Kidney epithelial cell (primary cell): ENCODE results near the gene PLAU. TPM values are rescaled to one million over a fixed set of nuclear protein-coding genes. Genes with fewer than 3 reads are reported as not detected.

Experiments
- DNase-seq: peaks from one replicate; pipeline ENCODE4 v3.0.0-alpha.2; 2010; ENCODE audit warnings: low read depth
- H3K27me3 ChIP-seq: 2 replicates; pipeline ENCODE4 v1.6.0; 2011; ENCODE audit warnings: low read length; ENCODE audit not compliant: control insufficient read depth, insufficient read depth
- H3K36me3 ChIP-seq: 2 replicates; pipeline ENCODE4 v1.5.1; 2011; ENCODE audit warnings: low read length; ENCODE audit not compliant: control insufficient read depth, insufficient read depth
- H3K4me3 ChIP-seq: 2 replicates; pipeline ENCODE4 v1.5.1; 2011; ENCODE audit warnings: low read depth, mild to moderate bottlenecking, control low read depth, low read length
- CTCF ChIP-seq: IDR thresholded peaks from 2 replicates; pipeline ENCODE4 v1.5.1; 2011; ENCODE audit warnings: mild to moderate bottlenecking, moderate library complexity, low read length, control low read depth, inconsistent platforms; ENCODE audit not compliant: insufficient read depth, poor library complexity, severe bottlenecking
- total RNA-seq: library from RNA; depleted of rRNA; stranded (reverse); fragments of >200 nt; gene quantifications from 2 replicates; pipeline ENCODE4 v1.2.3, GENCODE V29; 2015

Gene PLAU
- total RNA-seq, 1 donor from 2014 or later = 709 TPM

- Histone ChIP-seq H3K27me3 (no peaks in the 10 kb centered on the region), H3K4me3 (no peak overlapping the region), H3K36me3 (no peaks in the 10 kb centered on the region)
- TF ChIP-seq CTCF = no peak
- DNase-seq = no peak
Measured at GRCh38 chr10:73871295-73872189, 39.4 kb upstream of the PLAU start.

- no peaks in the 10 kb centered on the region for H3K27me3 ChIP-seq
- TF ChIP-seq CTCF = peak; percentile 20
- no peak overlapping the region for H3K4me3 ChIP-seq
- no peak for DNase-seq
- H3K36me3 ChIP-seq = no peaks in the 10 kb centered on the region
Measured at GRCh38 chr10:73872190-73872710, 38.7 kb upstream of the PLAU start.

GRCh38 chr10:73873142-73873837 lies 37.6 kb upstream of the PLAU start:
- TF ChIP-seq CTCF = no peak
- DNase-seq = no peak
- Histone ChIP-seq H3K4me3 (peak overlapping the region; percentile 83), H3K36me3 (no peaks in the 10 kb centered on the region), H3K27me3 (no peaks in the 10 kb centered on the region)

- no peak for DNase-seq
- H3K4me3 ChIP-seq = peak overlapping the region; percentile 83
- H3K36me3 ChIP-seq = no peaks in the 10 kb centered on the region
- H3K27me3 ChIP-seq = no peaks in the 10 kb centered on the region
- TF ChIP-seq CTCF = no peak
Measured at GRCh38 chr10:73873838-73874215, 37.1 kb upstream of the PLAU start.

- Histone ChIP-seq H3K4me3 (peak within 1 kb of the TSS; percentile 83), H3K27me3 (no peaks in the 10 kb centered on the region), H3K36me3 (no peaks in the 10 kb centered on the region)
- no peak for DNase-seq
- TF ChIP-seq CTCF = no peak
Measured at GRCh38 chr10:73874267-73875138, 36.4 kb upstream of the PLAU start, which contains the start of gene CAMK2G. Gene CAMK2G (minus strand): TSS chr10:73874555. CDS start chr10:73874461, 94 bp downstream.
